HL-60 (cell line): ENCODE results near the gene FHIT.

Source experiments
- CTCF ChIP-seq: IDR thresholded peaks from one replicate; pipeline ENCODE4 v1.5.1; 2011; ENCODE audit warnings: low read length, control low read depth, inconsistent platforms; ENCODE audit not compliant: insufficient read depth
- POLR2AphosphoS5 ChIP-seq: IDR thresholded peaks from 2 replicates; pipeline ENCODE4 v1.6.1; 2012; ENCODE audit warnings: low read depth

GRCh38 chr3:61066800-61067199, 184.5 kb downstream of the FHIT start:
- no peak for TF ChIP-seq CTCF
- TF ChIP-seq POLR2AphosphoS5 = no peak
